Liver (tissue), 9 donors: ENCODE data around the gene HS3ST4. TPM values are rescaled to one million over a fixed set of nuclear protein-coding genes. Genes with fewer than 3 reads are reported as not detected.

Source experiments
- DNase-seq: peaks from one replicate; pipeline ENCODE4 v3.0.0-alpha.2; 2017; ENCODE audit warnings: low spot score
- H3K27ac ChIP-seq, 2 donors: one replicate each; pipeline ENCODE4 v1.7.0; 2013; ENCODE audit warnings: inconsistent platforms in 2 of 2, low read length in 2 of 2, control low read depth in 1 of 2, low read depth in 1 of 2, mild to moderate bottlenecking in 1 of 2
- H3K27me3 ChIP-seq, 4 donors: one replicate each; pipeline versions ENCODE4 v1.6.1 to v1.7.0; 2013; ENCODE audit warnings: low read length in 3 of 4, inconsistent platforms in 1 of 4, mild to moderate bottlenecking in 1 of 4, moderate library complexity in 1 of 4; ENCODE audit not compliant: control insufficient read depth in 4 of 4, insufficient read depth in 4 of 4
- H3K36me3 ChIP-seq, 4 donors: one replicate each; pipeline versions ENCODE4 v1.6.1 to v1.7.0; 2013; ENCODE audit warnings: low read length in 3 of 4, mild to moderate bottlenecking in 3 of 4, low read depth in 1 of 4, moderate library complexity in 1 of 4; ENCODE audit not compliant: control insufficient read depth in 4 of 4, insufficient read depth in 3 of 4
- H3K4me1 ChIP-seq, 4 donors: one replicate each; pipeline versions ENCODE4 v1.6.1 to v1.7.0; 2013; ENCODE audit warnings: low read length in 3 of 4, mild to moderate bottlenecking in 3 of 4, moderate library complexity in 1 of 4; ENCODE audit not compliant: control insufficient read depth in 4 of 4, insufficient read depth in 4 of 4
- H3K4me3 ChIP-seq, 3 donors: one replicate each; pipeline versions ENCODE4 v1.6.1 to v1.7.0; 2013; ENCODE audit warnings: low read length in 3 of 3, control low read depth in 1 of 3, low read depth in 1 of 3, mild to moderate bottlenecking in 1 of 3
- H3K9ac ChIP-seq, 2 donors: one replicate each; pipeline ENCODE4 v1.7.0; 2013; ENCODE audit warnings: low read length in 2 of 2, mild to moderate bottlenecking in 2 of 2, moderate library complexity in 2 of 2, control low read depth in 1 of 2, low read depth in 1 of 2
- H3K9me3 ChIP-seq, 4 donors: one replicate each; pipeline versions ENCODE4 v1.6.1 to v1.7.0; 2013; ENCODE audit warnings: low read length in 3 of 4; ENCODE audit not compliant: control insufficient read depth in 4 of 4
- EGR1 ChIP-seq, 2 donors: IDR thresholded peaks; 2 replicates each; pipeline ENCODE4 v1.6.1; 2016 to 2018; ENCODE audit warnings: antibody characterized with exemption in 2 of 2, low read depth in 2 of 2
- FOXA2 ChIP-seq: IDR thresholded peaks from 2 replicates; pipeline ENCODE4 v1.6.1; 2016; ENCODE audit warnings: antibody characterized with exemption
- GABPA ChIP-seq, 2 donors: IDR thresholded peaks in 1 of 2; conservative IDR thresholded peaks in 1 of 2; 2 replicates each; pipeline ENCODE4 v1.6.1; 2016; ENCODE audit warnings: antibody characterized with exemption in 2 of 2, mild to moderate bottlenecking in 1 of 2, moderate library complexity in 1 of 2
- HNF4A ChIP-seq, 2 donors: conservative IDR thresholded peaks; 2 replicates each; pipeline ENCODE4 v1.6.1; 2016; ENCODE audit warnings: antibody characterized with exemption in 2 of 2, mild to moderate bottlenecking in 2 of 2
- HNF4G ChIP-seq: IDR thresholded peaks from 2 replicates; pipeline ENCODE4 v1.6.1; 2016; ENCODE audit warnings: antibody characterized with exemption
- JUND ChIP-seq, 2 donors: IDR thresholded peaks; 2 replicates each; pipeline ENCODE4 v1.6.1; 2016; ENCODE audit warnings: antibody characterized with exemption in 2 of 2
- NR2F2 ChIP-seq: IDR thresholded peaks from 2 replicates; pipeline ENCODE4 v1.6.1; 2016; ENCODE audit warnings: antibody characterized with exemption
- RAD21 ChIP-seq, 2 donors: IDR thresholded peaks; 2 replicates each; pipeline ENCODE4 v1.6.1; 2016; ENCODE audit warnings: antibody characterized with exemption in 2 of 2, mild to moderate bottlenecking in 2 of 2
- TAF1 ChIP-seq: conservative IDR thresholded peaks from 2 replicates; pipeline ENCODE4 v1.6.1; 2016; ENCODE audit warnings: antibody characterized with exemption, mild to moderate bottlenecking
- YY1 ChIP-seq: IDR thresholded peaks from 2 replicates; pipeline ENCODE4 v1.6.1; 2016; ENCODE audit warnings: antibody characterized with exemption, mild to moderate bottlenecking
- WGBS: extraction: QIAGEN DNeasy Blood & Tissue Kit; methylation state at CpG from one replicate; pipeline ENCODE4 v1.1.7; 2013; 5-methylcytosine and 5-hydroxymethylcytosine counted together
- polyA plus RNA-seq, 2 donors: library from polyadenylated mRNA; stranded (reverse) in 1 of 2; unstranded in 1 of 2; fragments of 200-250 nt in 1 of 2; fragments of >200 nt in 1 of 2; fragmentation: Nextera tagmentation in 1 of 2; extraction: Ambion mirVana in 1 of 2; gene quantifications; one replicate each; pipeline versions ENCODE4 v1.2.1 to v1.2.3, GENCODE V29; 2013 to 2015
- total RNA-seq, 2 donors: library from RNA; depleted of rRNA; stranded (reverse); fragments of >200 nt; gene quantifications; one replicate each; pipeline ENCODE4 v1.2.3, GENCODE V29; 2014
- TF ChIP-seq, protein P1 (sequence below): IDR thresholded peaks from 2 replicates; pipeline ENCODE4 v1.6.1; 2016; ENCODE audit warnings: antibody characterized with exemption
- TF ChIP-seq, protein P2 (sequence below): IDR thresholded peaks from 2 replicates; pipeline ENCODE4 v1.6.1; 2016; ENCODE audit warnings: antibody characterized with exemption
- TF ChIP-seq, protein P3 (sequence below): IDR thresholded peaks from 2 replicates; pipeline ENCODE4 v1.6.1; 2016; ENCODE audit warnings: antibody characterized with exemption
- TF ChIP-seq, protein P4 (sequence below): IDR thresholded peaks from 2 replicates; pipeline ENCODE4 v1.6.1; 2016; ENCODE audit warnings: antibody characterized with exemption, mild to moderate bottlenecking
- donor health status: healthy.
- donor health status: healthy.
- donor health status: healthy.
- donor health status: healthy.
- donor health status: healthy.

Gene HS3ST4
- total and polyA plus RNA-seq, 4 donors = not detected

DNA sequence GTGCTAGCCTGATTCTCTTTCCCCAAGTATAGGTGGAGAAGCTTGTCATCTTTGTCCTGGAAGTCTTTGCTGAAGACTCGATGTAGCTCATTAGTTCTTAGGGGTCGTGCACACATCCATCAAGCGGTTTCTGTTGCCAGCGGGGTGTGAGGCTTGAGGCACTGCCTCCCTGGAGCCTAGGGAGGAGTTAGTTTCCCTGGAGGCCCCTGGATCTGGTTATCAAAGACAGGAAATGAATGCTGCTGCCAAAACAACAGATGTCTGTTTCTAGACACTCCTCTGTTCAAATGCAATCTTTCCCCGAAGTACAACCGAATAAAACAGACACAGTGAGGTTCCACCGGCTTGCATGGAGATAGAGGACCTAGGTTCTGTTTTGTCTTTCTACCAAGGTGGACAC, 17.5 kb downstream of the HS3ST4 start:
- no peak for TF ChIP-seq HNF4A (conservative IDR thresholded peaks at IDR 0.05)
- TF ChIP-seq YY1 = no peak
- TF ChIP-seq RAD21 (IDR thresholded peaks at IDR 0.05) = no peak
- no peak for TF ChIP-seq NR2F2
- TF ChIP-seq HNF4G = no peak
- no peak for TF ChIP-seq GABPA (IDR thresholded peaks at IDR 0.05 in 1 of 2, conservative IDR thresholded peaks at IDR 0.05 in 1 of 2)
- TF ChIP-seq TAF1 = no peak
- TF ChIP-seq, protein P1, sequence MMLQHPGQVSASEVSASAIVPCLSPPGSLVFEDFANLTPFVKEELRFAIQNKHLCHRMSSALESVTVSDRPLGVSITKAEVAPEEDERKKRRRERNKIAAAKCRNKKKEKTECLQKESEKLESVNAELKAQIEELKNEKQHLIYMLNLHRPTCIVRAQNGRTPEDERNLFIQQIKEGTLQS = no peak
- TF ChIP-seq JUND (IDR thresholded peaks at IDR 0.05) = no peak
- TF ChIP-seq, protein P2, sequence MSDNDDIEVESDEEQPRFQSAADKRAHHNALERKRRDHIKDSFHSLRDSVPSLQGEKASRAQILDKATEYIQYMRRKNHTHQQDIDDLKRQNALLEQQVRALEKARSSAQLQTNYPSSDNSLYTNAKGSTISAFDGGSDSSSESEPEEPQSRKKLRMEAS = no peak
- TF ChIP-seq, protein P3, sequence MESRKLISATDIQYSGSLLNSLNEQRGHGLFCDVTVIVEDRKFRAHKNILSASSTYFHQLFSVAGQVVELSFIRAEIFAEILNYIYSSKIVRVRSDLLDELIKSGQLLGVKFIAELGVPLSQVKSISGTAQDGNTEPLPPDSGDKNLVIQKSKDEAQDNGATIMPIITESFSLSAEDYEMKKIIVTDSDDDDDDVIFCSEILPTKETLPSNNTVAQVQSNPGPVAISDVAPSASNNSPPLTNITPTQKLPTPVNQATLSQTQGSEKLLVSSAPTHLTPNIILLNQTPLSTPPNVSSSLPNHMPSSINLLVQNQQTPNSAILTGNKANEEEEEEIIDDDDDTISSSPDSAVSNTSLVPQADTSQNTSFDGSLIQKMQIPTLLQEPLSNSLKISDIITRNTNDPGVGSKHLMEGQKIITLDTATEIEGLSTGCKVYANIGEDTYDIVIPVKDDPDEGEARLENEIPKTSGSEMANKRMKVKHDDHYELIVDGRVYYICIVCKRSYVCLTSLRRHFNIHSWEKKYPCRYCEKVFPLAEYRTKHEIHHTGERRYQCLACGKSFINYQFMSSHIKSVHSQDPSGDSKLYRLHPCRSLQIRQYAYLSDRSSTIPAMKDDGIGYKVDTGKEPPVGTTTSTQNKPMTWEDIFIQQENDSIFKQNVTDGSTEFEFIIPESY = no peak
- no peak for TF ChIP-seq EGR1 (IDR thresholded peaks at IDR 0.05; ENCODE audit: low read depth in 2 of 2)
- DNase-seq = no peak
- no peaks in the 10 kb centered on the region for H3K9me3 ChIP-seq

DNA sequence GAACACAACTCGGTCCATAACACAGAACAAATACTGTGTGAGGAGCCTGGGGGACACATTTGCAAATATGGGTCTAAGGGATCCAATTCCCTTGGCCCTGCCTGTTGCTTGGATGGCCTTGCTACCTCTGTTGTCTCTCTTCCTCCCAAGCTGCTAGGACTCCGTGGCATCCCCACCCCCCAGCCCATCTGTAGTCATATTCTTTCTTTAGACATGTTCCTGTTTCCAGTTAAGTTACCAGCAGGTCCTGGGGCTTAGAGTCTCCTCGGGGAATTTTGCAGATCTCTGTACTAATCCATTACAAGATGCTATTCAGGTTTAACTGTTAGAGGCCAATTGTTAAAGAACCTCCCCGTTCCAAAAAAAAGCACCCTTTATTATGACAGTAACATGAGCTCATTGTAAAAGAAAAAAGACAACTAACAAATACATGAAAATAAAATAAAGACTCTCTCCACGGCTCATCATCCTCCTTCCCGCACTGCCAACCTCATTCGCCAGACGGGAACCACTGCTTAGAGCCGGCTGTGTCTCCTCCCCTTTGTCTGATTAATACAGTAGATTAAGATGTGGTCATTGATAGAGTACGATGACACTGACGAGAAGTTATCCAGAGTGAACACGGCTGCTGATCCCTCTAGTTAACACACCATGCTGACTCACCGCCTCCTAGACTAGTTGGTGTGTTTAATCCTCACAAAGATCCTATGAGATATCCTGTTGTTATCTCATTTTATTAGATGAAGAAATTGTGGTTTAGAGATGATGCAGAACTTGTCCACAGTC, 22.2 kb downstream of the HS3ST4 start:
- H3K4me1 ChIP-seq = no peaks in the 10 kb centered on the region
- H3K4me3 ChIP-seq = no peak overlapping the region
- H3K9me3 ChIP-seq = no peaks in the 10 kb centered on the region
- no peak for TF ChIP-seq TAF1
- no peak for TF ChIP-seq FOXA2
- no peak for TF ChIP-seq HNF4A (conservative IDR thresholded peaks at IDR 0.05)
- TF ChIP-seq, protein P4, sequence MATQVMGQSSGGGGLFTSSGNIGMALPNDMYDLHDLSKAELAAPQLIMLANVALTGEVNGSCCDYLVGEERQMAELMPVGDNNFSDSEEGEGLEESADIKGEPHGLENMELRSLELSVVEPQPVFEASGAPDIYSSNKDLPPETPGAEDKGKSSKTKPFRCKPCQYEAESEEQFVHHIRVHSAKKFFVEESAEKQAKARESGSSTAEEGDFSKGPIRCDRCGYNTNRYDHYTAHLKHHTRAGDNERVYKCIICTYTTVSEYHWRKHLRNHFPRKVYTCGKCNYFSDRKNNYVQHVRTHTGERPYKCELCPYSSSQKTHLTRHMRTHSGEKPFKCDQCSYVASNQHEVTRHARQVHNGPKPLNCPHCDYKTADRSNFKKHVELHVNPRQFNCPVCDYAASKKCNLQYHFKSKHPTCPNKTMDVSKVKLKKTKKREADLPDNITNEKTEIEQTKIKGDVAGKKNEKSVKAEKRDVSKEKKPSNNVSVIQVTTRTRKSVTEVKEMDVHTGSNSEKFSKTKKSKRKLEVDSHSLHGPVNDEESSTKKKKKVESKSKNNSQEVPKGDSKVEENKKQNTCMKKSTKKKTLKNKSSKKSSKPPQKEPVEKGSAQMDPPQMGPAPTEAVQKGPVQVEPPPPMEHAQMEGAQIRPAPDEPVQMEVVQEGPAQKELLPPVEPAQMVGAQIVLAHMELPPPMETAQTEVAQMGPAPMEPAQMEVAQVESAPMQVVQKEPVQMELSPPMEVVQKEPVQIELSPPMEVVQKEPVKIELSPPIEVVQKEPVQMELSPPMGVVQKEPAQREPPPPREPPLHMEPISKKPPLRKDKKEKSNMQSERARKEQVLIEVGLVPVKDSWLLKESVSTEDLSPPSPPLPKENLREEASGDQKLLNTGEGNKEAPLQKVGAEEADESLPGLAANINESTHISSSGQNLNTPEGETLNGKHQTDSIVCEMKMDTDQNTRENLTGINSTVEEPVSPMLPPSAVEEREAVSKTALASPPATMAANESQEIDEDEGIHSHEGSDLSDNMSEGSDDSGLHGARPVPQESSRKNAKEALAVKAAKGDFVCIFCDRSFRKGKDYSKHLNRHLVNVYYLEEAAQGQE = no peak
- no peak for TF ChIP-seq GABPA (IDR thresholded peaks at IDR 0.05 in 1 of 2, conservative IDR thresholded peaks at IDR 0.05 in 1 of 2)
- DNase-seq = no peak
- H3K27me3 ChIP-seq = peaks cover 0 to 10% (median 2%) of the 10 kb centered on the region in 4 donors
- no peaks in the 10 kb centered on the region for H3K36me3 ChIP-seq
- WGBS = 72% methylated on average over 13 of the region's 13 CpGs
- no peak overlapping the region for H3K27ac ChIP-seq
- no peak overlapping the region for H3K9ac ChIP-seq

More for the DNA sequence above, 17.5 kb downstream of the HS3ST4 start:
- no peaks in the 10 kb centered on the region for H3K4me1 ChIP-seq
- H3K9ac ChIP-seq = no peak overlapping the region
- no peak overlapping the region for H3K27ac ChIP-seq
- H3K27me3 ChIP-seq = peaks cover 0 to 4% (median 0%) of the 10 kb centered on the region in 4 donors
- 38% methylated on average over 7 of the region's 7 CpGs for WGBS
- no peak overlapping the region for H3K4me3 ChIP-seq
- no peaks in the 10 kb centered on the region for H3K36me3 ChIP-seq
